ENCODE results near the gene DENND5B.
A peak's percentile ranks its signal among the peaks of the same experiment; 100 is the strongest.

- TF ChIP-seq CTCF (IDR thresholded peaks at IDR 0.05 in 8 of 11, conservative IDR thresholded peaks at IDR 0.05 in 3 of 11), result no peak
- TF ChIP-seq POLR2AphosphoS5 (IDR thresholded peaks at IDR 0.05), result peak in 1 of 3 donors; percentile 23
- peak in 1 of 3 donors; percentile 18 for TF ChIP-seq POLR2A (IDR thresholded peaks at IDR 0.05)
Measured at GRCh38 chr12:31591380-31591901, 505 bp upstream of the DENND5B start.
